Measurements from ENCODE around the gene CCDC127. TPM values are rescaled to one million over a fixed set of nuclear protein-coding genes. Genes with fewer than 3 reads are reported as not detected.

CCDC127 gene
- total and polyA plus RNA-seq, 2 donors (not counting 3 experiments of a cell fraction or from before 2014, with no cell fraction given) = 3.4 to 6.3 TPM

- Histone ChIP-seq H3K9ac (replicated peaks; ENCODE audit: extremely low read depth, insufficient read depth, low read length) (no peak overlapping the region), H4K20me1 (replicated peaks; ENCODE audit: control insufficient read depth, extremely low read depth, insufficient read depth, low read length) (no peaks in the 10 kb centered on the region), H3K4me3 (replicated peaks in 1 of 3; ENCODE audit: insufficient read depth in 1 of 3, low read depth in 1 of 3, low read length in 3 of 3) (no peak overlapping the region), H3K36me3 (ENCODE audit: control insufficient read depth in 2 of 2, extremely low read depth in 1 of 2, insufficient read depth in 2 of 2, low read length in 2 of 2) (no peaks in the 10 kb centered on the region), H3K9me1 (replicated peaks; ENCODE audit: control insufficient read depth, extremely low read depth, insufficient read depth, low read length) (no peaks in the 10 kb centered on the region), H3K27ac (ENCODE audit: insufficient read depth, low read depth, low read length) (no peak overlapping the region), H3K27me3 (ENCODE audit: control insufficient read depth in 2 of 2, insufficient read depth in 2 of 2, low read length in 2 of 2) (peaks cover 0 to 3% of the 10 kb centered on the region in 2 experiments), H3K4me1 (ENCODE audit: control insufficient read depth, extremely low read depth, insufficient read depth, low read length) (no peaks in the 10 kb centered on the region), H3K79me2 (ENCODE audit: control insufficient read depth, insufficient read depth, low read length) (no peaks in the 10 kb centered on the region), H2AFZ (ENCODE audit: low read depth, low read length) (no peak overlapping the region), H3K4me2 (ENCODE audit: insufficient read depth, low read length) (no peak overlapping the region), H3K9me3 (replicated peaks; ENCODE audit: control insufficient read depth, insufficient read depth, low read length) (no peaks in the 10 kb centered on the region)
- intact Hi-C loops (cut with micrococcal nuclease) = no loop called here
- dilution Hi-C loops (cut with MboI; ENCODE audit: extremely low pct_ligation_motif_present, low sequenced_read_pairs) = no loop called here
- ChIA-PET CTCF (no interaction called here), POLR2A (no interaction called here)
- no peak for TF ChIP-seq EZH2 (IDR thresholded peaks at IDR 0.05; ENCODE audit: borderline replicate concordance, low read depth, low read length, severe bottlenecking)
- no peak for DNase-seq (ENCODE audit: low read depth, low spot score)
- BruUV-seq (replicated peaks) = no TSS peak
- no peak for FAIRE-seq
Observed at GRCh38 chr5:147751-148150, 70.2 kb downstream of the CCDC127 start.

Other genes with a start within 250 kb of the CCDC127 start
- not detected in 2 replicates for gene PLEKHG4B, start 126.0 kb downstream of the CCDC127 start, total RNA-seq
- not detected in 2 replicates for gene PLEKHG4B, start 126.0 kb downstream of the CCDC127 start, polyA plus RNA-seq
- gene LRRC14B, start 26.7 kb downstream of the CCDC127 start, total RNA-seq = not detected in 2 replicates
- gene LRRC14B, start 26.7 kb downstream of the CCDC127 start, polyA plus RNA-seq = not detected in 2 replicates
- gene SDHA, start 167 bp upstream of the CCDC127 start, total RNA-seq = 142 and 153 TPM in 2 replicates
- gene SDHA, start 167 bp upstream of the CCDC127 start, polyA plus RNA-seq = 97.0 and 121 TPM in 2 replicates
- 79.8 and 83.3 TPM in 2 replicates for gene PDCD6, start 53.5 kb upstream of the CCDC127 start, total RNA-seq
- 223 and 247 TPM in 2 replicates for gene PDCD6, start 53.5 kb upstream of the CCDC127 start, polyA plus RNA-seq
- gene AHRR, start 103.6 kb upstream of the CCDC127 start, total RNA-seq = 3.1 and 5.1 TPM in 2 replicates
- 7.1 and 7.3 TPM in 2 replicates for gene AHRR, start 103.6 kb upstream of the CCDC127 start, polyA plus RNA-seq
- gene EXOC3, start 225.0 kb upstream of the CCDC127 start, total RNA-seq = 52.9 and 55.4 TPM in 2 replicates
- 26.4 and 27.2 TPM in 2 replicates for gene EXOC3, start 225.0 kb upstream of the CCDC127 start, polyA plus RNA-seq

Data from endothelial cell of umbilical vein (primary cell).